ENCODE measurements around the gene DAB2IP. TPM values are rescaled to one million over a fixed set of nuclear protein-coding genes. Genes with fewer than 3 reads are reported as not detected.

The DAB2IP gene
- total RNA-seq, 4 donors from 2014 or later, result 35.2 to 56.4 (median 51.4) TPM

- 74 to 76% methylated on average over 10 of the region's 10 CpGs for WGBS, 2 donors
- Histone ChIP-seq H3K27ac (no peak overlapping the region), H3K36me3 (no peaks in the 10 kb centered on the region), H3K4me3 (no peak overlapping the region), H3K27me3 (peaks cover 0 to 8% of the 10 kb centered on the region in 2 donors), H3K4me1 (peaks cover 0 to 23% (median 1%) of the 10 kb centered on the region in 4 donors), H3K9me3 (no peaks in the 10 kb centered on the region)
- no peak for DNase-seq (ENCODE audit: low spot score in 2 of 2)
- TF ChIP-seq POLR2A (IDR thresholded peaks at IDR 0.05), result no peak
- no peak for TF ChIP-seq EP300 (IDR thresholded peaks at IDR 0.05)
- no peak for TF ChIP-seq CTCF (IDR thresholded peaks at IDR 0.05)
These were observed 43.1 kb upstream of the DAB2IP start for GRCh38 chr9:121608168-121608853.

GRCh38 chr9:121609822-121610637, 41.4 kb upstream of the DAB2IP start:
- DNase-seq (ENCODE audit: low spot score in 2 of 2), result no peak
- TF ChIP-seq EP300 (IDR thresholded peaks at IDR 0.05), result no peak
- TF ChIP-seq POLR2A (IDR thresholded peaks at IDR 0.05), result no peak
- TF ChIP-seq CTCF (IDR thresholded peaks at IDR 0.05), result no peak
- Histone ChIP-seq H3K27ac (no peak overlapping the region), H3K36me3 (no peaks in the 10 kb centered on the region), H3K9me3 (no peaks in the 10 kb centered on the region), H3K4me1 (peaks cover 0 to 13% (median 1%) of the 10 kb centered on the region in 4 donors), H3K27me3 (peaks cover 0 to 4% of the 10 kb centered on the region in 2 donors), H3K4me3 (no peak overlapping the region)
- WGBS, 2 donors, result 72 to 74% methylated on average over 6 of the region's 6 CpGs

- no peaks in the 10 kb centered on the region for H3K27me3 ChIP-seq
- no peaks in the 10 kb centered on the region for H3K9me3 ChIP-seq
- no peak for TF ChIP-seq CTCF (IDR thresholded peaks at IDR 0.05)
- no peak for TF ChIP-seq POLR2A (IDR thresholded peaks at IDR 0.05)
- no peak for TF ChIP-seq EP300 (IDR thresholded peaks at IDR 0.05)
- H3K4me1 ChIP-seq, result peaks cover 0 to 13% (median 1%) of the 10 kb centered on the region in 4 donors
- no peak overlapping the region for H3K27ac ChIP-seq
- no peaks in the 10 kb centered on the region for H3K36me3 ChIP-seq
- 78 to 88% methylated on average over 9 of the region's 9 CpGs for WGBS, 2 donors
- H3K4me3 ChIP-seq, result no peak overlapping the region
- no peak for DNase-seq (ENCODE audit: low spot score in 2 of 2)
These were observed 40.8 kb upstream of the DAB2IP start for GRCh38 chr9:121610638-121610953.

GRCh38 chr9:121612511-121612998, 38.9 kb upstream of the DAB2IP start:
- H3K36me3 ChIP-seq, result no peaks in the 10 kb centered on the region
- H3K27ac ChIP-seq, result no peak overlapping the region
- no peaks in the 10 kb centered on the region for H3K27me3 ChIP-seq
- H3K9me3 ChIP-seq, result no peaks in the 10 kb centered on the region
- DNase-seq (ENCODE audit: low spot score in 2 of 2), result no peak
- no peak overlapping the region for H3K4me3 ChIP-seq
- WGBS, 2 donors, result 29 to 36% methylated on average over 9 of the region's 9 CpGs
- H3K4me1 ChIP-seq, result peaks cover 0 to 12% (median 1%) of the 10 kb centered on the region in 4 donors
- no peak for TF ChIP-seq EP300 (IDR thresholded peaks at IDR 0.05)
- no peak for TF ChIP-seq CTCF (IDR thresholded peaks at IDR 0.05)
- TF ChIP-seq POLR2A (IDR thresholded peaks at IDR 0.05), result no peak

Data from tibial nerve (tissue), 4 donors.